ENCODE data around the gene CYS1. TPM values are rescaled to one million over a fixed set of nuclear protein-coding genes. Genes with fewer than 3 reads are reported as not detected.

The CYS1 gene
- total RNA-seq, 2 experiments from 2014 or later, result 0.68 TPM; not detected in 1

DNA sequence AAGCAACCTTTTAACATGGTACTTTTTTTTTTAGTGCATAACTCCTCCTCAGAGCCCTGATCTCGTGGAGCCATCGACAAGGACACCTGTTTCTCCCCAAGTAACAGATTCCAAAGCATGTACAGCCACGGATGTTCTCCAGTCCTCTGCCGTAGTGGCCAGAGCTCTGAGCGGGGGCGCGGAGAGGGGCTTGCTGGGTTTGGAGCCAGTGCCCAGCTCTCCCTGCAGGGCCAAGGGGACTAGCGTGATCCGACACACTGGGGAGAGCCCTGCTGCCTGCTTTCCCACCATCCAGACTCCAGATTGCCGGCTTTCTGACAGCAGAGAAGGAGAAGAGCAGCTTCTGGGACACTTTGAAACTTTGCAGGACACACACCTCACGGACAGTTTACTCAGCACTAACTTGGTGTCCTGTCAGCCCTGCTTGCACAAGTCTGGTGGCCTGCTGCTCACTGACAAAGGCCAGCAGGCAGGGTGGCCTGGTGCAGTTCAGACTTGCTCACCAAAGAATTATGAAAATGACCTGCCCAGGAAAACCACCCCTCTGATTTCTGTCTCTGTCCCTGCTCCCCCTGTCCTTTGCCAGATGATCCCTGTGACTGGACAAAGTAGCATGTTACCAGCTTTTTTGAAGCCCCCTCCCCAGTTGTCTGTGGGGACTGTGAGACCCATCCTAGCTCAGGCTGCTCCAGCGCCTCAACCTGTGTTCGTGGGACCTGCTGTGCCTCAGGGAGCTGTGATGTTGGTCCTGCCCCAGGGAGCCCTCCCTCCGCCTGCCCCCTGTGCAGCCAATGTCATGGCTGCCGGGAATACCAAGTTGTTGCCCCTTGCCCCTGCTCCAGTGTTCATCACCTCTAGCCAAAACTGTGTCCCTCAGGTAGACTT, 32.4 kb downstream of the CYS1 start:
- CTCF ChIA-PET (ENCODE audit: unreplicated experiment), result interaction anchor here (0.7 to 1.1 kb wide), 2 partner anchors 35 to 63 kb away, joined by 3 read pairs; no protein-coding TSS in a partner anchor
- Histone ChIP-seq H3K9me3 (ENCODE audit: low read length) (no peaks in the 10 kb centered on the region), H3K4me1 (ENCODE audit: insufficient read depth, low read length, poor library complexity, severe bottlenecking) (peaks cover 8% of the 10 kb centered on the region), H4K20me1 (ENCODE audit: insufficient read depth, low read length) (no peaks in the 10 kb centered on the region), H3K79me2 (ENCODE audit: insufficient read depth, low read depth, low read length) (no peaks in the 10 kb centered on the region; the same call in 1 of the 2 replicates), H3K27ac (ENCODE audit: low read depth, low read length, poor library complexity, severe bottlenecking) (no peak overlapping the region), H3K4me3 (ENCODE audit: low read depth, low read length, poor library complexity, severe bottlenecking) (no peak overlapping the region), H2AFZ (ENCODE audit: low read length) (no peak overlapping the region), H3K9me2 (ENCODE audit: insufficient read depth, low read length) (no peaks in the 10 kb centered on the region), H3K4me2 (ENCODE audit: low read length) (no peak overlapping the region), H3K36me3 (ENCODE audit: insufficient read depth, low read length) (peaks cover 23% of the 10 kb centered on the region; the same call in 1 of the 2 replicates)
- POLR2A ChIA-PET, result interaction anchor here (0.6 kb wide), 1 partner anchor 42 kb away, joined by 3 read pairs; no protein-coding TSS in a partner anchor
- intact Hi-C loops (cut with micrococcal nuclease; ENCODE audit: unreplicated experiment), result loop anchor here (1.0 to 10.0 kb wide), 5 partner anchors 63 to 493 kb away; partner anchors contain the start of genes ADAM17 and ODC1
- no TSS peak for BruUV-seq (replicated peaks)
- TF ChIP-seq, protein P1, sequence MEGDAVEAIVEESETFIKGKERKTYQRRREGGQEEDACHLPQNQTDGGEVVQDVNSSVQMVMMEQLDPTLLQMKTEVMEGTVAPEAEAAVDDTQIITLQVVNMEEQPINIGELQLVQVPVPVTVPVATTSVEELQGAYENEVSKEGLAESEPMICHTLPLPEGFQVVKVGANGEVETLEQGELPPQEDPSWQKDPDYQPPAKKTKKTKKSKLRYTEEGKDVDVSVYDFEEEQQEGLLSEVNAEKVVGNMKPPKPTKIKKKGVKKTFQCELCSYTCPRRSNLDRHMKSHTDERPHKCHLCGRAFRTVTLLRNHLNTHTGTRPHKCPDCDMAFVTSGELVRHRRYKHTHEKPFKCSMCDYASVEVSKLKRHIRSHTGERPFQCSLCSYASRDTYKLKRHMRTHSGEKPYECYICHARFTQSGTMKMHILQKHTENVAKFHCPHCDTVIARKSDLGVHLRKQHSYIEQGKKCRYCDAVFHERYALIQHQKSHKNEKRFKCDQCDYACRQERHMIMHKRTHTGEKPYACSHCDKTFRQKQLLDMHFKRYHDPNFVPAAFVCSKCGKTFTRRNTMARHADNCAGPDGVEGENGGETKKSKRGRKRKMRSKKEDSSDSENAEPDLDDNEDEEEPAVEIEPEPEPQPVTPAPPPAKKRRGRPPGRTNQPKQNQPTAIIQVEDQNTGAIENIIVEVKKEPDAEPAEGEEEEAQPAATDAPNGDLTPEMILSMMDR (conservative IDR thresholded peaks at IDR 0.05; ENCODE audit: low read length), result no peak
- no peak for TF ChIP-seq EZH2phosphoT487 (IDR thresholded peaks at IDR 0.05; ENCODE audit: borderline replicate concordance, low read depth, low read length)
- no peak for DNase-seq (ENCODE audit: low spot score)

DNA sequence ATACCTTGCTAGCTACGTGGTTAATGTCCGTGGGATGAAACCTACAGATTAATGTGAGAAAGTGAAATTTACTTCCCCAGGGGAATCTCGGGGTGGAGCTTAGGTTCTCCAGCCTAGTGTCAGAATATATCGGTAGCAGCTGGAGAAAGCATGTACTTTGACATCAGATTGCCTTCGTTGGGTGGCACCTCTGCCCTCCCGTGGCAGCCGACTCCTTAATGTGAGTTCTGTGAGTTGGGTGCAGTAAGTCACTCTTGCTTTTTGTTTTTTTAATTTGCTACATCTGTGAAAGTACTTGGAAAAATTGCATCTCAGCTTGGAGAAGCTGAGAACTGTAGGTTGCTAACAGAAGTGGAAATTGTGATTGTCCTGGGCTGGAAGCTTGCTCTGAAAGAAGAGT, 33.3 kb downstream of the CYS1 start:
- intact Hi-C loops (cut with micrococcal nuclease; ENCODE audit: unreplicated experiment), result loop anchor here (10.0 kb wide), 2 partner anchors 398 to 492 kb away; partner anchors contain the start of genes ADAM17 and ODC1
- ChIA-PET CTCF (ENCODE audit: unreplicated experiment) (interaction anchor here (0.7 kb wide), 1 partner anchor 63 kb away, joined by 3 read pairs; no protein-coding TSS in a partner anchor), POLR2A (no interaction called here)
- Histone ChIP-seq H3K27ac (ENCODE audit: low read depth, low read length, poor library complexity, severe bottlenecking) (no peak overlapping the region), H4K20me1 (ENCODE audit: insufficient read depth, low read length) (no peaks in the 10 kb centered on the region), H3K4me1 (ENCODE audit: insufficient read depth, low read length, poor library complexity, severe bottlenecking) (peaks cover 8% of the 10 kb centered on the region), H3K79me2 (ENCODE audit: insufficient read depth, low read depth, low read length) (no peaks in the 10 kb centered on the region; the same call in 1 of the 2 replicates), H3K36me3 (ENCODE audit: insufficient read depth, low read length) (peaks cover 14% of the 10 kb centered on the region; the same call in 1 of the 2 replicates), H2AFZ (ENCODE audit: low read length) (no peak overlapping the region), H3K4me3 (ENCODE audit: low read depth, low read length, poor library complexity, severe bottlenecking) (no peak overlapping the region), H3K9me3 (ENCODE audit: low read length) (no peaks in the 10 kb centered on the region), H3K4me2 (ENCODE audit: low read length) (no peak overlapping the region), H3K9me2 (ENCODE audit: insufficient read depth, low read length) (no peaks in the 10 kb centered on the region)
- TF ChIP-seq, protein P1 (conservative IDR thresholded peaks at IDR 0.05; ENCODE audit: low read length), result no peak
- TF ChIP-seq EZH2phosphoT487 (IDR thresholded peaks at IDR 0.05; ENCODE audit: borderline replicate concordance, low read depth, low read length), result no peak
- no TSS peak for BruUV-seq (replicated peaks)
- no peak for DNase-seq (ENCODE audit: low spot score)
